ENCODE data around the gene IL16.

Gene IL16

GRCh38 chr15:81216422-81216821 is 19.7 kb downstream of the IL16 start:
- TF ChIP-seq CTCF (IDR thresholded peaks at IDR 0.05; ENCODE audit: insufficient read depth, low read length) = no peak
- no peak for TF ChIP-seq REST (IDR thresholded peaks at IDR 0.05; ENCODE audit: insufficient replicate concordance, low read depth)
- no peak for TF ChIP-seq SPI1 (IDR thresholded peaks at IDR 0.05; ENCODE audit: borderline replicate concordance, low read depth)
- no peak for TF ChIP-seq POLR2AphosphoS5 (IDR thresholded peaks at IDR 0.05; ENCODE audit: low read depth)
- no peak for DNase-seq (ENCODE audit: low read depth in 1 of 2, low spot score in 1 of 2)

GRCh38 chr15:81221449-81221848 is 24.8 kb downstream of the IL16 start:
- TF ChIP-seq GABPA (IDR thresholded peaks at IDR 0.05; ENCODE audit: low read depth) (no peak), SPI1 (IDR thresholded peaks at IDR 0.05; ENCODE audit: borderline replicate concordance, low read depth) (no peak), CTCF (IDR thresholded peaks at IDR 0.05; ENCODE audit: insufficient read depth, low read length) (no peak), REST (IDR thresholded peaks at IDR 0.05; ENCODE audit: insufficient replicate concordance, low read depth) (no peak), POLR2AphosphoS5 (IDR thresholded peaks at IDR 0.05; ENCODE audit: low read depth) (no peak)
- Histone ChIP-seq H3K27ac (replicated peaks) (no peak overlapping the region), H3K4me3 (replicated peaks; ENCODE audit: insufficient read depth, low read length) (no peak overlapping the region), H3K27me3 (ENCODE audit: insufficient read depth, poor library complexity, severe bottlenecking) (no peaks in the 10 kb centered on the region)
- no peak for DNase-seq (ENCODE audit: low read depth in 1 of 2, low spot score in 1 of 2)

More at GRCh38 chr15:81216422-81216821, 19.7 kb downstream of the IL16 start:
- Histone ChIP-seq H3K27ac (replicated peaks) (no peak overlapping the region), H3K27me3 (ENCODE audit: insufficient read depth, poor library complexity, severe bottlenecking) (no peaks in the 10 kb centered on the region), H3K4me3 (replicated peaks; ENCODE audit: insufficient read depth, low read length) (no peak overlapping the region)

- DNase-seq (ENCODE audit: low read depth in 1 of 2, low spot score in 1 of 2) = no peak
- H3K4me3 ChIP-seq (replicated peaks; ENCODE audit: insufficient read depth, low read length) = no peak overlapping the region
- no peaks in the 10 kb centered on the region for H3K27me3 ChIP-seq (ENCODE audit: insufficient read depth, poor library complexity, severe bottlenecking)
- TF ChIP-seq CTCF (IDR thresholded peaks at IDR 0.05; ENCODE audit: insufficient read depth, low read length) (no peak), POLR2AphosphoS5 (IDR thresholded peaks at IDR 0.05; ENCODE audit: low read depth) (no peak), GABPA (IDR thresholded peaks at IDR 0.05; ENCODE audit: low read depth) (no peak), SPI1 (IDR thresholded peaks at IDR 0.05; ENCODE audit: borderline replicate concordance, low read depth) (no peak), REST (IDR thresholded peaks at IDR 0.05; ENCODE audit: insufficient replicate concordance, low read depth) (no peak)
- H3K27ac ChIP-seq (replicated peaks) = no peak overlapping the region
These were observed 25.3 kb downstream of the IL16 start for GRCh38 chr15:81222007-81222406.

Measured in HL-60 (cell line).